Keratinocyte (primary cell): Measurements from ENCODE around the gene TTC13.

ENCODE experiments used
- EZH2 ChIP-seq: IDR thresholded peaks from one replicate; pipeline ENCODE4 v1.6.1; 2012; ENCODE audit warnings: inconsistent platforms, mild to moderate bottlenecking, low read length, moderate library complexity
- TF ChIP-seq, protein P1 (sequence below), 3 experiments: IDR thresholded peaks in 1 of 3; conservative IDR thresholded peaks in 1 of 3; optimal IDR thresholded peaks in 1 of 3; 2 replicates in 2 of 3; 3 replicates in 1 of 3; pipeline versions ENCODE3 to v1.5.1; 2011; ENCODE audit warnings: low read length in 3 of 3, mild to moderate bottlenecking in 3 of 3, moderate library complexity in 2 of 3, control low read depth in 1 of 3, inconsistent platforms in 1 of 3; ENCODE audit not compliant: insufficient read depth in 2 of 3; ENCODE audit errors: extremely low read depth in 1 of 3

DNA sequence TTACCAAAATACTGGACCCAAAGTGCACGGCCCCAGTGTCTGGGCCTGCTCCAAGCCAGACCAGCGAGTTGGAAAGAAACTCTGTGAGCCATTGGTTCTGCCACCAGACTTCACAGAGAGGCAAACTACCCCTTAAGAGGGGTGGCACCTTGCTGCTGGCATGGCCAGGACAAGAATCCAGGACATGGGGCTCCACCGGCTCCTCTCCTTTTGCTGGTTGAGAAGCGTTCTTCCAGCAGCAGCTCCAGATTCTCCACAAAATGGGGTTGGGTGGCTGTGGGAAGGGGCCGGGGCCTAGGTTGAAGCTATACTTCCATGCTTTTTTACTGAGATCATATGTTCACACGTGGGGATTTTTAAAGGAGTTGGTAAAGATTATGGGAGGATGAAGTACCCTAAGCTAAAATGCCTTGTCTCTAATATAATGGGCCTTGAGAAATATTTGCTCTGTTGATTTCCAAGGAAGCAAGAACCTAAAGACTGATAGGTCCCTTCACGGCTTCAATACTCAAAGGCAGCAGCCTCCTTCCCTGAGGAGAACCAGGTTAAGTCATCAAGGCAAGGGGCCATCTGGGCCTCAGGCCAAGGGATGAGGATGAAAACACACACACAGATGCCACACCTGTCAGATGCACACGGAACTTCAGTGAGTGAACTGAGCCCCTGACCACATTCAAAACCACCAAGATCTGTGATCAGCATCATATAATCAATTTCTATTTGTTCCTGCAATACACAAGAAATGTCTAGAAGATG, 113.4 kb downstream of the TTC13 start:
- TF ChIP-seq EZH2: no peak
- TF ChIP-seq, protein P1, sequence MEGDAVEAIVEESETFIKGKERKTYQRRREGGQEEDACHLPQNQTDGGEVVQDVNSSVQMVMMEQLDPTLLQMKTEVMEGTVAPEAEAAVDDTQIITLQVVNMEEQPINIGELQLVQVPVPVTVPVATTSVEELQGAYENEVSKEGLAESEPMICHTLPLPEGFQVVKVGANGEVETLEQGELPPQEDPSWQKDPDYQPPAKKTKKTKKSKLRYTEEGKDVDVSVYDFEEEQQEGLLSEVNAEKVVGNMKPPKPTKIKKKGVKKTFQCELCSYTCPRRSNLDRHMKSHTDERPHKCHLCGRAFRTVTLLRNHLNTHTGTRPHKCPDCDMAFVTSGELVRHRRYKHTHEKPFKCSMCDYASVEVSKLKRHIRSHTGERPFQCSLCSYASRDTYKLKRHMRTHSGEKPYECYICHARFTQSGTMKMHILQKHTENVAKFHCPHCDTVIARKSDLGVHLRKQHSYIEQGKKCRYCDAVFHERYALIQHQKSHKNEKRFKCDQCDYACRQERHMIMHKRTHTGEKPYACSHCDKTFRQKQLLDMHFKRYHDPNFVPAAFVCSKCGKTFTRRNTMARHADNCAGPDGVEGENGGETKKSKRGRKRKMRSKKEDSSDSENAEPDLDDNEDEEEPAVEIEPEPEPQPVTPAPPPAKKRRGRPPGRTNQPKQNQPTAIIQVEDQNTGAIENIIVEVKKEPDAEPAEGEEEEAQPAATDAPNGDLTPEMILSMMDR (optimal IDR thresholded peaks at IDR 0.05 in 1 of 3, IDR thresholded peaks at IDR 0.05 in 1 of 3, conservative IDR thresholded peaks at IDR 0.05 in 1 of 3; ENCODE audit: extremely low read depth in 1 of 3, insufficient read depth in 2 of 3, low read length in 3 of 3): no peak
